ENCODE measurements around the gene TRIM44. TPM values are rescaled to one million over a fixed set of nuclear protein-coding genes. Genes with fewer than 3 reads are reported as not detected.
A peak's percentile ranks its signal among the peaks of the same experiment; 100 is the strongest.

Gene TRIM44
- total RNA-seq, result 16.8 and 20.3 TPM in 2 replicates

DNA sequence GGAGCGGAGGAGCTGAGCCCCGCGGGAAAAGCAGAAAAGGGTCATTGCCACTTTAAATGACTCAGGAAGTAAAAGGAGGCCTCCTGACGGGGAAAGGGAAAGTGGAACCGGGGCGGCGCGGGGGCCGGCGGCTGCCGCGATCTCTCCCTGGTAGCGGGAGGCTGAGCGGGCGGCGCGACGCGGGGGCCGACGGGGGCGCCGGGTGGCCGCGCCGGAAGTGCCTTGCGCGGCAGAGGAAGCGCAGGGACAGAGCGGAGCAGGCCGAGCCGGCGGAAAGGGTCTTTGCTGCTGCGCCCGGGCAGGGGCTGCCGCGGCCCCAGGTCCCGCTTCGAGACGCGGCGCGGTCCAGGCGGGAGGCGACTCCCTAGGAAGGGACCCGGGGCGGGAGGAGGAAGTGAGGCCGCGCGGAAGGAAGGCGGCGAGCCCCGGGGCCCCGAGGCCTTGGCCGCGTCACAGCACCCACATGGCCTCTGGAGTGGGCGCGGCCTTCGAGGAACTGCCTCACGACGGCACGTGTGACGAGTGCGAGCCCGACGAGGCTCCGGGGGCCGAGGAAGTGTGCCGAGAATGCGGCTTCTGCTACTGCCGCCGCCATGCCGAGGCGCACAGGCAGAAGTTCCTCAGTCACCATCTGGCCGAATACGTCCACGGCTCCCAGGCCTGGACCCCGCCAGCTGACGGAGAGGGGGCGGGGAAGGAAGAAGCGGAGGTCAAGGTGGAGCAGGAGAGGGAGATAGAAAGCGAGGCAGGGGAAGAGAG is at the start of gene TRIM44:
Gene TRIM44 (plus strand): TSS at position 127 of the 759 bp plus-strand sequence. CDS start 337 bp downstream, at position 464.
- peak within 1 kb of the TSS; percentile 83 for H3K4me3 ChIP-seq (ENCODE audit: low read depth, low read length)
- peak; percentile 88 for DNase-seq (ENCODE audit: low read depth)
- TF ChIP-seq CTCF (IDR thresholded peaks at IDR 0.05; ENCODE audit: insufficient read depth, low read depth, low read length), result no peak

GRCh38 chr11:35614939-35615569 is 47.5 kb upstream of the TRIM44 start:
- no peak for DNase-seq (ENCODE audit: low read depth)
- no peak for TF ChIP-seq CTCF (IDR thresholded peaks at IDR 0.05; ENCODE audit: insufficient read depth, low read depth, low read length)
- H3K4me3 ChIP-seq (ENCODE audit: low read depth, low read length), result no peak overlapping the region

DNA sequence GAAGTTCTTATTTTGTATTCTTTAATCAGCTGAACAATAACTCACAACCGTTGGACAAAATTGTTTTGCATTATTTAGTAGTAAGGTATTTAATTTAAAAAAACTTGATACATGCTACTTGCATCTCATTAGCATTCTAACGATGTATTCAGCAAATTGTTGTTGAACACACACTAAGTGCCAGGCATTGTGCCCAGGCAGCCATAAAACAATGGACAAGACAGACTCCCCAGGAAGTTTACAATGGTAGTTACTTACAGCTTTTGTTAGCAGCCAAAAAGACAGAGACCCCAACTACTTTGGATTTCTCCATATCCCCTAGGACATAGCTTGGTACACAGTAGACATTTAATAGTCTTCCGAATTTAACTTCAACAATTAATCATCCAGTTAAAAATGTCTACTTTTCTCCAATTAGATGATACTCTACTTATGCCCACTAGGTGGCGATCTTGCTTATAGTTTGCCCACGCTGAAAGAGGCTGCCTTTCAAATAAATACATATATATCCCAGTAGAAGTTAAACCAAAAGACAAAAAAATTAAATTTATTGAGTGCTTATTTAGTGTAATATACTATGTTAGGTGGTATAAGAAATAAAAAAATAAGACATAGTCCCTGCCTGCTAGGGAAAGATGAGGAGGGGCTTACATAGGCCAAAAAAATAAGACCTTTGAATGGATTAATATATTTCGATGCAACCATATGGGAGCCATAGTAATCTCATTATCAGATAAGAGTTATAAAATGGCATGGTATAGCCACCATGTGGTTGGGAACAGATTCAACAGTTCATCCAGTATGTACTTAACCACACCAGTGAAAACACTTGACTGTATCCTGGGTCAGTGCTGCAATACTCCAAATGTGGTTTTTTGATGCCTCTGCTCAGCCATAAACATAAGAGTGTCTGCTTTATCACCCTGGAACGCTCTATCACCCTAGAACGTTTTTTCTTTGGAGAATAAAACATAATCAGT is 46.4 kb upstream of the TRIM44 start:
- no peak overlapping the region for H3K4me3 ChIP-seq (ENCODE audit: low read depth, low read length)
- DNase-seq (ENCODE audit: low read depth), result peak; percentile 86
- TF ChIP-seq CTCF (IDR thresholded peaks at IDR 0.05; ENCODE audit: insufficient read depth, low read depth, low read length), result peak; percentile 62

GRCh38 chr11:35617316-35617686 is 45.3 kb upstream of the TRIM44 start:
- no peak for TF ChIP-seq CTCF (IDR thresholded peaks at IDR 0.05; ENCODE audit: insufficient read depth, low read depth, low read length)
- peak overlapping the region; percentile 71 for H3K4me3 ChIP-seq (ENCODE audit: low read depth, low read length)
- no peak for DNase-seq (ENCODE audit: low read depth)

- peak; percentile 92 for DNase-seq (ENCODE audit: low read depth)
- peak within 1 kb of the TSS; percentile 71 for H3K4me3 ChIP-seq (ENCODE audit: low read depth, low read length)
- TF ChIP-seq CTCF (IDR thresholded peaks at IDR 0.05; ENCODE audit: insufficient read depth, low read depth, low read length), result no peak
These were observed 44.7 kb upstream of the TRIM44 start, which contains the start of gene FJX1 for GRCh38 chr11:35617687-35618496. FJX1 (plus strand) TSS chr11:35618460; CDS start chr11:35618637, 177 bp downstream.
